ENCODE results near the gene KRTAP10-5.

The KRTAP10-5 gene

DNA sequence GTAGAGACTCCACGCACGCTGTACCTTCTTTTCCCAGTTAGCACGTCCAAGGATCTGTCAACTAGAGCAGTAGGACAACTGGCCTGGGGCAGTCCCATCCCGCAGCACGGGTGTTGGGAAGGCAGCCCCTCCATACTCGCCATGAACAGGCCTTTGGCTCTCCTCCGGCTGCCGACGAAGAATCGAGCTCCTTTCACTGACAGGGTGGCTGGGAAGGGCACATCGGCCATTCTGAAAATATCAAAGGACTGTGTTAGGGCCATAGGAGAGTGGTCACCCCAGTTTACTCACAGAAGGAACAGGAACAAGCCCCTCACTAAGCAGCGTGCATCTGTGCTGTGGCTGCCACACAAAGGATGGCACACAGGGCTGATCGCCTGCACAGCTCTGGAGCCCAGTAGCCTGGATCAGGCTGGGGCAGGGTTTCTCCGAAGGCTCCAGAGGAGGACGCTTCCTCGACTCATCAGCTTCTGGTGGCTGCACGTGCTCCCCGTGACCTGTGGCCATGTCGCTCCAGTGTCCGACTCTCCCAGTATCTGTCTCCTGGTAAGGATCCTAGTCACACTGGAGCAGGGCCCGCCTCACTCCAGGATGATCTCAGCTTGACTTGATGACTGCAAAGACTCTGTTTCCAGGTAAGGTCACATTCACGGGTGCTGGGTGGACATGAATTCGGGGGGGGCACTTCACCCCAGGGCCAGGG is 49.4 kb downstream of the KRTAP10-5 start:
- TF ChIP-seq, protein P1, sequence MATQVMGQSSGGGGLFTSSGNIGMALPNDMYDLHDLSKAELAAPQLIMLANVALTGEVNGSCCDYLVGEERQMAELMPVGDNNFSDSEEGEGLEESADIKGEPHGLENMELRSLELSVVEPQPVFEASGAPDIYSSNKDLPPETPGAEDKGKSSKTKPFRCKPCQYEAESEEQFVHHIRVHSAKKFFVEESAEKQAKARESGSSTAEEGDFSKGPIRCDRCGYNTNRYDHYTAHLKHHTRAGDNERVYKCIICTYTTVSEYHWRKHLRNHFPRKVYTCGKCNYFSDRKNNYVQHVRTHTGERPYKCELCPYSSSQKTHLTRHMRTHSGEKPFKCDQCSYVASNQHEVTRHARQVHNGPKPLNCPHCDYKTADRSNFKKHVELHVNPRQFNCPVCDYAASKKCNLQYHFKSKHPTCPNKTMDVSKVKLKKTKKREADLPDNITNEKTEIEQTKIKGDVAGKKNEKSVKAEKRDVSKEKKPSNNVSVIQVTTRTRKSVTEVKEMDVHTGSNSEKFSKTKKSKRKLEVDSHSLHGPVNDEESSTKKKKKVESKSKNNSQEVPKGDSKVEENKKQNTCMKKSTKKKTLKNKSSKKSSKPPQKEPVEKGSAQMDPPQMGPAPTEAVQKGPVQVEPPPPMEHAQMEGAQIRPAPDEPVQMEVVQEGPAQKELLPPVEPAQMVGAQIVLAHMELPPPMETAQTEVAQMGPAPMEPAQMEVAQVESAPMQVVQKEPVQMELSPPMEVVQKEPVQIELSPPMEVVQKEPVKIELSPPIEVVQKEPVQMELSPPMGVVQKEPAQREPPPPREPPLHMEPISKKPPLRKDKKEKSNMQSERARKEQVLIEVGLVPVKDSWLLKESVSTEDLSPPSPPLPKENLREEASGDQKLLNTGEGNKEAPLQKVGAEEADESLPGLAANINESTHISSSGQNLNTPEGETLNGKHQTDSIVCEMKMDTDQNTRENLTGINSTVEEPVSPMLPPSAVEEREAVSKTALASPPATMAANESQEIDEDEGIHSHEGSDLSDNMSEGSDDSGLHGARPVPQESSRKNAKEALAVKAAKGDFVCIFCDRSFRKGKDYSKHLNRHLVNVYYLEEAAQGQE (IDR thresholded peaks at IDR 0.05; ENCODE audit: insufficient replicate concordance, low read depth): no peak
- Histone ChIP-seq H3K27ac (replicated peaks) (no peak overlapping the region), H3K27me3 (ENCODE audit: insufficient read depth, poor library complexity, severe bottlenecking) (no peaks in the 10 kb centered on the region), H3K4me3 (replicated peaks; ENCODE audit: insufficient read depth, low read length) (no peak overlapping the region)
- DNase-seq (ENCODE audit: low read depth in 1 of 2, low spot score in 1 of 2): no peak

DNA sequence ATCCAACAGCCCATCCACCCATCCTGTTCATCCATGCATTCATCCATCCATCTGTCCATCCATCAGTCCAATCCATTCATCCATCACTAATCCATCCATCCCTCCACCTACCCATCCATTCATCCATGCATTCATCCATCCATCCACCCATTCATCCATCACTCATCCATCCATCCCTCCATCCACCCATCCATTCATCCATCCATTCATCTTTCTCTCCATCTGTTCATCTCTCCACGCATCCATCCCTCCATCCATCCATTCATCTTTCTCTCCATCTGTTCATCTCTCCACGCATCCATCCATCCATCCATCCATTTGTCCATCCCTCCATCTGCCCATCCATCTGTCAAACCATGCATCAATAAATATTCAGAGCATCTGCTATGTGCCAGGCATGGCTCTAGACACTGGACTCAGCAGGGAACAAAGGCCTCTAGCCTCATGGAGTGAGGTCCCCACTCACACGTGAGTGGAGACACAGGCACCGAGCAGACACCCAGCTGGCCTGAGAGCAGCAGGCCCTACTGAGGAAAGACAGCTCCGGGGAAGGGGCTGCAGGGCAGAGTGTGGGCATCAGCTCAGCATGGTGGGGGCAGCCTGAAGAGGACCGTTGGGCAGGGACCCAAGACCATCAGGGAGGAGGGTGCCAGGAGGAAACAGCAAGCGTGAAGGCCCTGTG is 50.0 kb downstream of the KRTAP10-5 start:
- no peaks in the 10 kb centered on the region for H3K27me3 ChIP-seq (ENCODE audit: insufficient read depth, poor library complexity, severe bottlenecking)
- TF ChIP-seq, protein P2, sequence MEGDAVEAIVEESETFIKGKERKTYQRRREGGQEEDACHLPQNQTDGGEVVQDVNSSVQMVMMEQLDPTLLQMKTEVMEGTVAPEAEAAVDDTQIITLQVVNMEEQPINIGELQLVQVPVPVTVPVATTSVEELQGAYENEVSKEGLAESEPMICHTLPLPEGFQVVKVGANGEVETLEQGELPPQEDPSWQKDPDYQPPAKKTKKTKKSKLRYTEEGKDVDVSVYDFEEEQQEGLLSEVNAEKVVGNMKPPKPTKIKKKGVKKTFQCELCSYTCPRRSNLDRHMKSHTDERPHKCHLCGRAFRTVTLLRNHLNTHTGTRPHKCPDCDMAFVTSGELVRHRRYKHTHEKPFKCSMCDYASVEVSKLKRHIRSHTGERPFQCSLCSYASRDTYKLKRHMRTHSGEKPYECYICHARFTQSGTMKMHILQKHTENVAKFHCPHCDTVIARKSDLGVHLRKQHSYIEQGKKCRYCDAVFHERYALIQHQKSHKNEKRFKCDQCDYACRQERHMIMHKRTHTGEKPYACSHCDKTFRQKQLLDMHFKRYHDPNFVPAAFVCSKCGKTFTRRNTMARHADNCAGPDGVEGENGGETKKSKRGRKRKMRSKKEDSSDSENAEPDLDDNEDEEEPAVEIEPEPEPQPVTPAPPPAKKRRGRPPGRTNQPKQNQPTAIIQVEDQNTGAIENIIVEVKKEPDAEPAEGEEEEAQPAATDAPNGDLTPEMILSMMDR (IDR thresholded peaks at IDR 0.05; ENCODE audit: insufficient read depth, low read length): no peak
- TF ChIP-seq, protein P1 (IDR thresholded peaks at IDR 0.05; ENCODE audit: insufficient replicate concordance, low read depth): no peak
- TF ChIP-seq POLR2AphosphoS5 (IDR thresholded peaks at IDR 0.05; ENCODE audit: low read depth): no peak
- no peak for TF ChIP-seq SPI1 (IDR thresholded peaks at IDR 0.05; ENCODE audit: borderline replicate concordance, low read depth)
- no peak for TF ChIP-seq GABPA (IDR thresholded peaks at IDR 0.05; ENCODE audit: low read depth)
- no peak overlapping the region for H3K4me3 ChIP-seq (replicated peaks; ENCODE audit: insufficient read depth, low read length)
- no peak overlapping the region for H3K27ac ChIP-seq (replicated peaks)
- no peak for DNase-seq (ENCODE audit: low read depth in 1 of 2, low spot score in 1 of 2)

DNA sequence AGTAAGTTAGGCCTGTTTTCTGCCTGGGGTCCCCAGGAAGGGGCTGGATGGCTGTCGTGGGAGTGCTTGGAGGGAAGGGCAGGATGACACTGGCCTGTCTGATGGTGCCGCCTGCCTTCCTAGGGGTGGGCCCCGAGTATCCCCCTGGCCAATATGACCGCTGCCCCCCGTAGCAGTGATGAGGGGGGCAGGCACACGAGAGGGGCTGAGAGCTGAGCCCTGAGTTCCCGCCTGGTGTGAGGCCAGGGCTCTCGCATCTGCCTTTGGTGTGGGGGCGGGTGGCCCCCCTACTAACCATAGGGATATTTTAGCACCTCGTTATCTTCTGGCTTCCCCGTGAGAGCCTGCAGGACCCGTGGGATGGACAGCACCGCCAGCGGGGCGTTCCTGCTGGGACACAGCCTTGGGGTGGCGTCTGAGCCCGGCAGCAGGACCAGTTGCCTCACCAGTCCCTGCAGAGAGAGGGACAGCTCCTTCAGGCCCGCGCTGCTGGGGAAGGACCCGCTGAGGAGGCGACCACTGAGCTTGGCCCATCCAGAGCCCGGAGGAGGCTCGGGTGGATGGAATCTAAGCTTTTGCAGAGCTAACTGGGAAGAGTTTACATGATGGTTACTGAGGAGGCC is 50.8 kb downstream of the KRTAP10-5 start:
- no peaks in the 10 kb centered on the region for H3K27me3 ChIP-seq (ENCODE audit: insufficient read depth, poor library complexity, severe bottlenecking)
- TF ChIP-seq, protein P2 (IDR thresholded peaks at IDR 0.05; ENCODE audit: insufficient read depth, low read length): no peak
- TF ChIP-seq SPI1 (IDR thresholded peaks at IDR 0.05; ENCODE audit: borderline replicate concordance, low read depth) (no peak), POLR2AphosphoS5 (IDR thresholded peaks at IDR 0.05; ENCODE audit: low read depth) (no peak), GABPA (IDR thresholded peaks at IDR 0.05; ENCODE audit: low read depth) (no peak)
- TF ChIP-seq, protein P1 (IDR thresholded peaks at IDR 0.05; ENCODE audit: insufficient replicate concordance, low read depth): no peak
- H3K4me3 ChIP-seq (replicated peaks; ENCODE audit: insufficient read depth, low read length): no peak overlapping the region
- no peak overlapping the region for H3K27ac ChIP-seq (replicated peaks)
- no peak for DNase-seq (ENCODE audit: low read depth in 1 of 2, low spot score in 1 of 2)

All from HL-60 (cell line).